D721Med (cell line): Measurements from ENCODE around the gene SLC9A5.
A peak's percentile ranks its signal among the peaks of the same experiment; 100 is the strongest.

Experiments used
- DNase-seq: peaks from one replicate; pipeline ENCODE4 v3.0.0; 2011; ENCODE audit warnings: low spot score; ENCODE audit not compliant: insufficient read length
- FAIRE-seq: peaks from 2 replicates; lab custom pipeline; 2011; peaks lifted over from hg19 to GRCh38; lab: Jason Lieb, UNC
- CTCF ChIP-seq: IDR thresholded peaks from 2 replicates; pipeline ENCODE4 v1.5.1; 2012; ENCODE audit warnings: mild to moderate bottlenecking, control low read depth; ENCODE audit not compliant: insufficient read depth; ENCODE audit errors: missing control alignments

SLC9A5 gene

GRCh38 chr16:67242138-67242730 is 6.5 kb upstream of the SLC9A5 start:
- DNase-seq (no peak), FAIRE-seq (no peak)
- TF ChIP-seq CTCF = no peak

- no peak for FAIRE-seq
- no peak for TF ChIP-seq CTCF
- no peak for DNase-seq
Observed at GRCh38 chr16:67243481-67243880, 5.3 kb upstream of the SLC9A5 start.

- DNase-seq (no peak), FAIRE-seq (no peak)
- TF ChIP-seq CTCF = no peak
Observed at GRCh38 chr16:67244387-67245185, 4.2 kb upstream of the SLC9A5 start.

- TF ChIP-seq CTCF = no peak
- DNase-seq = no peak
- no peak for FAIRE-seq
Observed at GRCh38 chr16:67245186-67245585, 3.6 kb upstream of the SLC9A5 start.

GRCh38 chr16:67245674-67246080 is 3.1 kb upstream of the SLC9A5 start:
- DNase-seq = no peak
- FAIRE-seq = no peak
- no peak for TF ChIP-seq CTCF

- peak; percentile 41 for TF ChIP-seq CTCF
- FAIRE-seq (no peak), DNase-seq (peak; percentile 34)
Observed at GRCh38 chr16:67246081-67246755, 2.6 kb upstream of the SLC9A5 start.
